Medulla oblongata (tissue), 1 donor: Measurements from ENCODE around the gene CCDC27.
"Not testable (repeated sequence)": the region's sequence is repeated elsewhere in the genome, so short reads cannot be mapped to it uniquely, and the experiment has no call there.

Experiments used
- DNase-seq: peaks from one replicate; pipeline ENCODE4 v3.0.0-alpha.2; 2015; ENCODE audit errors: extremely low spot score

Gene CCDC27

GRCh38 chr1:3735688-3736087 lies 16.6 kb upstream of the CCDC27 start:
- no peak for DNase-seq

GRCh38 chr1:3736131-3736561 lies 16.1 kb upstream of the CCDC27 start:
- DNase-seq, result no peak

- no peak for DNase-seq
Measured at GRCh38 chr1:3736708-3737107, 15.5 kb upstream of the CCDC27 start.

GRCh38 chr1:3738943-3739342 lies 13.3 kb upstream of the CCDC27 start:
- DNase-seq, result no peak

- DNase-seq, result no peak
Measured at GRCh38 chr1:3740042-3740441, 12.2 kb upstream of the CCDC27 start.

GRCh38 chr1:3740752-3741151 lies 11.5 kb upstream of the CCDC27 start:
- no peak for DNase-seq

- DNase-seq, result no peak
Measured at GRCh38 chr1:3741566-3742438, 10.4 kb upstream of the CCDC27 start.

GRCh38 chr1:3742439-3743298 lies 9.6 kb upstream of the CCDC27 start:
- DNase-seq, result no peak

GRCh38 chr1:3743421-3743820 lies 8.8 kb upstream of the CCDC27 start:
- no peak for DNase-seq

GRCh38 chr1:3743826-3744225 lies 8.4 kb upstream of the CCDC27 start:
- no peak for DNase-seq

- no peak for DNase-seq
Measured at GRCh38 chr1:3744646-3745045, 7.6 kb upstream of the CCDC27 start.

GRCh38 chr1:3745071-3745470 lies 7.2 kb upstream of the CCDC27 start:
- no peak for DNase-seq

- peak; percentile 25 for DNase-seq
Measured at GRCh38 chr1:3745590-3746381, 6.5 kb upstream of the CCDC27 start.

GRCh38 chr1:3746389-3746829 lies 5.8 kb upstream of the CCDC27 start:
- no peak for DNase-seq

- DNase-seq, result peak; percentile 89
Measured at GRCh38 chr1:3746830-3747521, 5.3 kb upstream of the CCDC27 start.

GRCh38 chr1:3747522-3747848 lies 4.8 kb upstream of the CCDC27 start:
- no peak for DNase-seq

GRCh38 chr1:3747903-3748302 lies 4.3 kb upstream of the CCDC27 start:
- no peak for DNase-seq

- not testable (repeated sequence) for DNase-seq
Measured at GRCh38 chr1:3748316-3748900, 3.8 kb upstream of the CCDC27 start.

- DNase-seq, result no peak
Measured at GRCh38 chr1:3749512-3749911, 2.7 kb upstream of the CCDC27 start.

- no peak for DNase-seq
Measured at GRCh38 chr1:3750741-3751140, 1.5 kb upstream of the CCDC27 start.
